HEK293 (cell line): Measurements from ENCODE around the gene ARHGAP15.

Experiments
- CTCF ChIA-PET: fragments of 350-600 bp; formaldehyde crosslinking; extraction: SDS; loops from one replicate; lab custom pipeline; 2021; ENCODE audit warnings: antibody characterized with exemption; lab: Yijun Ruan, JAX
- POLR2A ChIA-PET: fragments of 300-600 bp; formaldehyde crosslinking; extraction: SDS; loops from one replicate; lab custom pipeline; 2020; ENCODE audit warnings: antibody characterized with exemption, inconsistent platforms; lab: Yijun Ruan, JAX
- H3K27ac ChIP-seq: fragments of 200-500 bp; sonication (Bioruptor generic); 2 replicates; pipeline ENCODE4 v1.5.1; 2014; ENCODE audit warnings: low read depth, low read length, control low read depth, inconsistent platforms; ENCODE audit errors: extremely low read depth
- H3K36me3 ChIP-seq, 2 experiments: fragments of 200-500 bp in 1 of 2; sonication (Bioruptor generic) in 1 of 2; 1 replicate in 1 of 2; 2 replicates in 1 of 2; pipeline ENCODE4 v1.5.1; 2014 to 2017; ENCODE audit warnings: inconsistent platforms in 2 of 2, low read length in 2 of 2; ENCODE audit not compliant: control insufficient read depth in 2 of 2, insufficient read depth in 1 of 2
- H3K4me1 ChIP-seq: fragments of 200-500 bp; sonication (Bioruptor generic); 2 replicates; pipeline ENCODE4 v1.5.1; 2014; ENCODE audit warnings: mild to moderate bottlenecking, low read length, inconsistent platforms; ENCODE audit not compliant: control insufficient read depth, insufficient read depth
- H3K4me3 ChIP-seq: 2 replicates; pipeline ENCODE4 v1.5.1; 2011; ENCODE audit warnings: low read depth, mild to moderate bottlenecking, control low read depth, low read length, moderate library complexity
- H3K9me3 ChIP-seq: fragments of 200-500 bp; sonication (Bioruptor generic); 2 replicates; pipeline ENCODE4 v1.5.1; 2014; ENCODE audit warnings: low read depth, low read length, inconsistent platforms; ENCODE audit not compliant: control insufficient read depth, insufficient read depth
- BCL11B ChIP-seq: fragments of 450-650 bp; formaldehyde crosslinking; IDR thresholded peaks from 2 replicates; pipeline ENCODE4 v1.5.1; 2016; ENCODE audit warnings: low read depth, missing biosample characterization, missing genetic modification characterization
- YY1 ChIP-seq: fragments of 450-650 bp; formaldehyde crosslinking; IDR thresholded peaks from 2 replicates; pipeline ENCODE4 v1.5.1; 2018; ENCODE audit warnings: missing biosample characterization, missing genetic modification characterization
- ZBTB17 ChIP-seq: fragments of 450-650 bp; formaldehyde crosslinking; IDR thresholded peaks from 2 replicates; pipeline ENCODE4 v1.5.1; 2016; ENCODE audit warnings: missing biosample characterization, missing genetic modification characterization
- ZFHX2 ChIP-seq: fragments of 450-650 bp; formaldehyde crosslinking; conservative IDR thresholded peaks from 2 replicates; pipeline ENCODE4 v1.5.1; 2016; ENCODE audit warnings: missing biosample characterization, missing genetic modification characterization
- ZFP3 ChIP-seq: fragments of 450-650 bp; formaldehyde crosslinking; IDR thresholded peaks from 2 replicates; pipeline ENCODE4 v1.5.1; 2016; ENCODE audit warnings: low read depth, missing biosample characterization, missing genetic modification characterization
- ZNF175 ChIP-seq: fragments of 450-650 bp; formaldehyde crosslinking; IDR thresholded peaks from 2 replicates; pipeline ENCODE4 v1.5.1; 2016; ENCODE audit warnings: missing biosample characterization, missing genetic modification characterization
- ZNF311 ChIP-seq: fragments of 450-650 bp; formaldehyde crosslinking; IDR thresholded peaks from 2 replicates; pipeline ENCODE4 v1.5.1; 2017; ENCODE audit warnings: missing biosample characterization, missing genetic modification characterization, borderline replicate concordance
- ZNF335 ChIP-seq: fragments of 450-650 bp; formaldehyde crosslinking; conservative IDR thresholded peaks from 2 replicates; pipeline ENCODE4 v1.5.1; 2016; ENCODE audit warnings: missing biosample characterization, missing genetic modification characterization
- ZNF354C ChIP-seq: fragments of 450-650 bp; formaldehyde crosslinking; IDR thresholded peaks from 2 replicates; pipeline ENCODE4 v1.5.1; 2016; ENCODE audit warnings: missing biosample characterization, missing genetic modification characterization, low read depth, borderline replicate concordance
- ZNF394 ChIP-seq: fragments of 450-650 bp; formaldehyde crosslinking; IDR thresholded peaks from 2 replicates; pipeline ENCODE4 v1.5.1; 2016; ENCODE audit warnings: missing biosample characterization, missing genetic modification characterization, mild to moderate bottlenecking, moderate library complexity, borderline replicate concordance
- ZNF501 ChIP-seq: fragments of 450-650 bp; formaldehyde crosslinking; IDR thresholded peaks from 2 replicates; pipeline ENCODE4 v1.5.1; 2016; ENCODE audit warnings: missing biosample characterization, missing genetic modification characterization
- ZNF510 ChIP-seq: fragments of 450-650 bp; formaldehyde crosslinking; IDR thresholded peaks from 2 replicates; pipeline ENCODE4 v1.5.1; 2018; ENCODE audit warnings: mild to moderate bottlenecking, missing genetic modification characterization, missing biosample characterization; ENCODE audit not compliant: insufficient replicate concordance
- ZNF544 ChIP-seq: fragments of 450-650 bp; formaldehyde crosslinking; IDR thresholded peaks from 2 replicates; pipeline ENCODE4 v1.5.0; 2017; ENCODE audit warnings: missing biosample characterization, missing genetic modification characterization
- ZNF561 ChIP-seq: fragments of 450-650 bp; IDR thresholded peaks from 2 replicates; pipeline ENCODE4 v1.5.1; 2018; ENCODE audit warnings: missing biosample characterization, missing genetic modification characterization, borderline replicate concordance
- ZNF660 ChIP-seq: fragments of 450-650 bp; IDR thresholded peaks from 2 replicates; pipeline ENCODE4 v1.5.1; 2018; ENCODE audit warnings: missing biosample characterization, mild to moderate bottlenecking, missing genetic modification characterization
- ZNF707 ChIP-seq: fragments of 450-650 bp; formaldehyde crosslinking; IDR thresholded peaks from 2 replicates; pipeline ENCODE4 v1.5.1; 2016; ENCODE audit warnings: missing biosample characterization, missing genetic modification characterization
- TF ChIP-seq, protein P1 (sequence below): fragments of 450-650 bp; formaldehyde crosslinking; IDR thresholded peaks from 2 replicates; pipeline ENCODE4 v1.5.1; 2016; ENCODE audit warnings: missing biosample characterization, missing genetic modification characterization, low read depth

Gene ARHGAP15

DNA sequence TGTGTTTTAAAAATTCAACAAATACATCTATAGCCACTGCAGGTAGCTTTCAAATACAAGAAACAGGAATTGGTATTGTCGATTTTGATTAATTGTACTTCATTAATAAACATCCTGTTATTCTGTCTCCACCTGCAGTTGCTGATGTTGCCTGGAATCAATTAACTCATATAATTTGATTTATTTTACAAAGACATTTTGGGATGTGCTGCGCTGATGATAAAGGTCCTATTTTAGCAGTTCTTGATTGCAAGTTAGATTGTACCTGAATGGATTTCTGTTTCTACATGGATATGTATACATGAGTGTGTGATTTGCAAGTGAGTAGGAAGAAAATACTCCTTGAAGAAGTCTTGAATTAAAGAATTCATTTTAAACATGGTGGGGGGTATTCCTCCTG lies 605.3 kb downstream of the ARHGAP15 start:
- no peaks in the 10 kb centered on the region for H3K9me3 ChIP-seq
- CTCF ChIA-PET = no interaction called here
- TF ChIP-seq, protein P1, sequence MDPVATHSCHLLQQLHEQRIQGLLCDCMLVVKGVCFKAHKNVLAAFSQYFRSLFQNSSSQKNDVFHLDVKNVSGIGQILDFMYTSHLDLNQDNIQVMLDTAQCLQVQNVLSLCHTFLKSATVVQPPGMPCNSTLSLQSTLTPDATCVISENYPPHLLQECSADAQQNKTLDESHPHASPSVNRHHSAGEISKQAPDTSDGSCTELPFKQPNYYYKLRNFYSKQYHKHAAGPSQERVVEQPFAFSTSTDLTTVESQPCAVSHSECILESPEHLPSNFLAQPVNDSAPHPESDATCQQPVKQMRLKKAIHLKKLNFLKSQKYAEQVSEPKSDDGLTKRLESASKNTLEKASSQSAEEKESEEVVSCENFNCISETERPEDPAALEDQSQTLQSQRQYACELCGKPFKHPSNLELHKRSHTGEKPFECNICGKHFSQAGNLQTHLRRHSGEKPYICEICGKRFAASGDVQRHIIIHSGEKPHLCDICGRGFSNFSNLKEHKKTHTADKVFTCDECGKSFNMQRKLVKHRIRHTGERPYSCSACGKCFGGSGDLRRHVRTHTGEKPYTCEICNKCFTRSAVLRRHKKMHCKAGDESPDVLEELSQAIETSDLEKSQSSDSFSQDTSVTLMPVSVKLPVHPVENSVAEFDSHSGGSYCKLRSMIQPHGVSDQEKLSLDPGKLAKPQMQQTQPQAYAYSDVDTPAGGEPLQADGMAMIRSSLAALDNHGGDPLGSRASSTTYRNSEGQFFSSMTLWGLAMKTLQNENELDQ (tag by site-specific recombination) = no peak
- no peak for TF ChIP-seq BCL11B (tag by site-specific recombination)
- POLR2A ChIA-PET = no interaction called here
- H3K27ac ChIP-seq = no peak overlapping the region
- no peak overlapping the region for H3K4me3 ChIP-seq
- no peaks in the 10 kb centered on the region for H3K4me1 ChIP-seq
- H3K36me3 ChIP-seq = no peaks in the 10 kb centered on the region

DNA sequence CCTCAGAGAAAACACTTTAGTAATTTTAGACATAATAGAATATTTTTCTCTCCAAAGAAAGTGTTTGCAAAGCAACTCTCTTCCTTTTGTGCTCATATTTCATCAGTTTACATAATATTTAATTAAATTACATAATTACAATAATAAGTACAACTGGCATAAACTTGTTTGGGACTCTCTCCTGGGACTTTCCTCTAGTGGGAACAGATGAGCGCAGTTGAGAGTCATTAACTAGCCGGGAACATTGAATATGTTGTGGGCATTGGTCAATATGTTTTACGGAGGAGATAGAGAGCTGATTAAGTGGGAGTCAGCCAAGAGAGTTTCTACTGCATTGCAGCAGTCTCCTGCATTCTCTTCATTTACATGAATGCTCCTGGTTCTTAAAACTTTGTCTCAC lies 607.7 kb downstream of the ARHGAP15 start:
- no peak overlapping the region for H3K27ac ChIP-seq
- H3K9me3 ChIP-seq = no peaks in the 10 kb centered on the region
- CTCF ChIA-PET = interaction anchor here (0.6 kb wide), 1 partner anchor 11 kb away, joined by 6 read pairs; no protein-coding TSS in a partner anchor
- no peaks in the 10 kb centered on the region for H3K36me3 ChIP-seq
- POLR2A ChIA-PET = no interaction called here
- TF ChIP-seq ZNF501 (no peak), ZNF510 (tag by site-specific recombination) (no peak), ZFHX2 (tag by site-specific recombination) (no peak)
- no peak overlapping the region for H3K4me3 ChIP-seq
- H3K4me1 ChIP-seq = no peaks in the 10 kb centered on the region

DNA sequence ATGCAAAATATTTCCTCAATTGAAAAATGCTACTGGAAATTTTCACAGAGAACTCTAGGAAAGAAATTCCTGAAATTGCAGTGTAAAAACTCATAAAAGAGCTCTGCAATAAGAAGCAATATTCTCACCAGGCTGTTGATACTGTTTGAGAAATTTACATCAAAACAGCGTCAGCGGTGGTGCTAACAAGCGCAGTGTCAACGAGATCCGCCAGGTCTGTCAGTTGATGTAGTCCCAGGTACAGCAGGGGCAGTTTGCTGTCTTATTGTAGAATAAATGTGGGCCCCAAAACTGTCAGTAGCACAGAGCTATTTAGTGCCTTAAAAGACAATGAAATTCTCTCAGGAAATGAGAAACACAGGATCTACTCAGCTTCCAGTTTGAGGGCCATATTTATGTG lies 611.2 kb downstream of the ARHGAP15 start:
- CTCF ChIA-PET = interaction anchor here (0.6 kb wide), 2 partner anchors 117 to 160 kb away, joined by 3 read pairs; no protein-coding TSS in a partner anchor
- no peaks in the 10 kb centered on the region for H3K9me3 ChIP-seq
- H3K4me1 ChIP-seq = no peaks in the 10 kb centered on the region
- no peak overlapping the region for H3K27ac ChIP-seq
- TF ChIP-seq ZNF311 = no peak
- no peak for TF ChIP-seq ZBTB17 (tag by site-specific recombination)
- no peak for TF ChIP-seq ZNF394
- TF ChIP-seq ZNF354C = no peak
- TF ChIP-seq ZNF561 (tag by site-specific recombination) = no peak
- TF ChIP-seq ZNF544 = no peak
- TF ChIP-seq ZNF175 = no peak
- no peak for TF ChIP-seq ZFP3 (tag by site-specific recombination)
- no peak for TF ChIP-seq ZNF335 (tag by site-specific recombination)
- TF ChIP-seq, all 188 proteins: peak for 0
- no peaks in the 10 kb centered on the region for H3K36me3 ChIP-seq
- POLR2A ChIA-PET = no interaction called here
- H3K4me3 ChIP-seq = no peak overlapping the region

DNA sequence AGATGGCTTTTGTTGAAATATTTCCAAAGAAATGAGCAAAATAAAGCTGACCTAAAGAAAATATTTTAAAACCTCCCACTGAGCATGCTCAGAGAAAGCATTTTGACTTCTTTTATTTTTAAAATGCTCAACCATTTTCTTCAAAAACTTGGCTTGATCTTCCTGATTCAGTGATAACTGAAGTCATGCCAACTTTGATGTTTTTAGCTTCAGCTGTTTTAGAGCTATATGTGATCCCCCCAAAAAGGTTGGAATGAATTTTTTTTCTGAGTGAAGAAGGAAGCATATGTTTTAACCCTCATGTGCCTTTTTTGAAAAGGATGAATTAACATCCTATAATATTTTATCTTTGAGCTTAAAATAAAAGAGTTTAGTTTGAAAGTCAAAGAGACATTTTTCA lies 612.0 kb downstream of the ARHGAP15 start:
- TF ChIP-seq ZNF707 (tag by site-specific recombination) = no peak
- TF ChIP-seq ZNF660 (tag by site-specific recombination) = no peak
- TF ChIP-seq YY1 (tag by site-specific recombination) = no peak
- Histone ChIP-seq H3K9me3 (no peaks in the 10 kb centered on the region), H3K4me3 (no peak overlapping the region), H3K4me1 (no peaks in the 10 kb centered on the region), H3K27ac (no peak overlapping the region), H3K36me3 (no peaks in the 10 kb centered on the region)
- CTCF ChIA-PET = interaction anchor here (0.6 kb wide), 2 partner anchors 118 to 718 kb away, joined by 3 read pairs; no protein-coding TSS in a partner anchor
- POLR2A ChIA-PET = no interaction called here
